ENCODE measurements around the gene CHGA. TPM values are rescaled to one million over a fixed set of nuclear protein-coding genes. Genes with fewer than 3 reads are reported as not detected.

Gene CHGA
- total RNA-seq, 6 experiments from 2014 or later, result 0.18 to 0.25 TPM; not detected in 4

DNA sequence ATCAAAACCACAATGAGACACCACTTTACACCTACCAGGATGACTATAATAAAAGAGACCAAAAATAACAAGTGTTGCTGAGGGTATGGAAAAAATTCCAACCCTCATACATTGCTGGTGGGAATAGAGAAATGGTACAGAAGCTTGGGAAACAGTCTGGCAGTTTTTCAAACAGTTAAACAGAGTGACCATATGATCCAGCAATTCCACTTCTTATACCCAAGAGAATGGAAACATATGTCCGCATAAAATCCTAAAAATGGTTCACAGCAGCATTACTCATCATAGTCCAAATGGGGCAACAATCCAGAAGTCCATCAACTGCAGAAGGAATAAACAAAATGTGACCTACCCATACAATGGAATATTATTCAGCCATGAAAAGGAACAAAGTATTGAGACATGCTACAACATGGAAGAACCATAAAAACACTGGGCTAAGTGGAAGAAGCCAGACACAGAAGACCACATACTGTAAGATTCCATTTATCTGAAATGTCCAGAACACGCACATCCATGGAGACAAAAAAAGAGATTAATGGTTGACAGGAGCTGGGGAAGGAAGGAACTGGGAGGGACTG, 44.5 kb downstream of the CHGA start:
- intact Hi-C loops (cut with DNase I), result no loop called here
- H3K27me3 ChIP-seq, result no peaks in the 10 kb centered on the region
- WGBS (ENCODE audit: insufficient coverage, low coverage, low lambda C conversion rate, missing lambda C conversion rate), result 95% methylated on average over 2 of the region's 2 CpGs

DNA sequence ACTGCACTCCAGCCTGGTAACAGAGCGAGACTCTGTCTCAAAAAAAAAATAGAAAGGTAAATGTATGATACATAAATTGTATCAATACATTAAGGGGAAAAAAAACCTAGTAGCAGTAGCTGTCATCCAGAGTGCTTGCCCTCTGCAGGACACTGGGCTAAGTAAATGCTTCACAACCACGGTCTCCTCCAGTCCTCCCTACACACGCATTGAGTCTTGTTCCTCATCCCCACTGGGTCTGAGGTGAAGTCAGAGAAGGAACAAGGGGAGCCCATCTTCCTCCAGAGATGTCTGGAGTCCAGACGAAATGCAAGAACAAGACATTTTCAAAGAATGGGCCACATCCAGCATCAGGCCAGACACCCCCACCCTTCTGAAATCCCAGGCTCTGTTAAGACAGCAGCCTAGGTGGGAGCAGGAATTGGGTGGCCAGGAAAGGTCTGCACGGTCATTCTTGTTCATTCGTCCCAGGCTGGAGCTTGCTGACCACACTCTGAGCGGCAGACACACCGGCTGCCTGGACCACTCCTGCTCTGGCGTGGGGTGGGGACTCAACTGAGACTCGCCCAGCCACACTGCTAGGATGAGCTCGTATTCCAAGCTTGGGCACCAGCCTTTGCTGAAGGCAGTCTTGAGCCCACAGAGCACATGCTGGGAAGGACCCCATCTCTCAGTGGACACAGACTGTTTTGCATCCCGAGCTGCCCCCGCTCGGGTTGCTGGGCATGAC, 45.5 kb downstream of the CHGA start:
- intact Hi-C loops (cut with DNase I), result no loop called here
- TF ChIP-seq, protein P1, sequence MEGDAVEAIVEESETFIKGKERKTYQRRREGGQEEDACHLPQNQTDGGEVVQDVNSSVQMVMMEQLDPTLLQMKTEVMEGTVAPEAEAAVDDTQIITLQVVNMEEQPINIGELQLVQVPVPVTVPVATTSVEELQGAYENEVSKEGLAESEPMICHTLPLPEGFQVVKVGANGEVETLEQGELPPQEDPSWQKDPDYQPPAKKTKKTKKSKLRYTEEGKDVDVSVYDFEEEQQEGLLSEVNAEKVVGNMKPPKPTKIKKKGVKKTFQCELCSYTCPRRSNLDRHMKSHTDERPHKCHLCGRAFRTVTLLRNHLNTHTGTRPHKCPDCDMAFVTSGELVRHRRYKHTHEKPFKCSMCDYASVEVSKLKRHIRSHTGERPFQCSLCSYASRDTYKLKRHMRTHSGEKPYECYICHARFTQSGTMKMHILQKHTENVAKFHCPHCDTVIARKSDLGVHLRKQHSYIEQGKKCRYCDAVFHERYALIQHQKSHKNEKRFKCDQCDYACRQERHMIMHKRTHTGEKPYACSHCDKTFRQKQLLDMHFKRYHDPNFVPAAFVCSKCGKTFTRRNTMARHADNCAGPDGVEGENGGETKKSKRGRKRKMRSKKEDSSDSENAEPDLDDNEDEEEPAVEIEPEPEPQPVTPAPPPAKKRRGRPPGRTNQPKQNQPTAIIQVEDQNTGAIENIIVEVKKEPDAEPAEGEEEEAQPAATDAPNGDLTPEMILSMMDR (IDR thresholded peaks at IDR 0.05), result no peak
- TF ChIP-seq POLR2A (IDR thresholded peaks at IDR 0.05), result no peak
- ATAC-seq (no peak), DNase-seq (peak in 1 of 3 donors; percentile 37)
- H3K4me1 ChIP-seq, result peaks cover 0 to 40% (median 18%) of the 10 kb centered on the region in 4 donors
- no peak overlapping the region for H3K27ac ChIP-seq
- H3K9me3 ChIP-seq, result no peaks in the 10 kb centered on the region
- no peaks in the 10 kb centered on the region for H3K36me3 ChIP-seq
- H3K27me3 ChIP-seq, result no peaks in the 10 kb centered on the region
- H3K4me3 ChIP-seq, result no peak overlapping the region
- 78% methylated on average over 4 of the region's 14 CpGs for WGBS (ENCODE audit: insufficient coverage, low coverage, low lambda C conversion rate, missing lambda C conversion rate)

More for the DNA sequence above, 44.5 kb downstream of the CHGA start:
- TF ChIP-seq, protein P1 (IDR thresholded peaks at IDR 0.05), result no peak
- TF ChIP-seq POLR2A (IDR thresholded peaks at IDR 0.05), result no peak
- H3K9me3 ChIP-seq, result no peaks in the 10 kb centered on the region
- peaks cover 0 to 38% (median 15%) of the 10 kb centered on the region in 4 donors for H3K4me1 ChIP-seq
- no peaks in the 10 kb centered on the region for H3K36me3 ChIP-seq
- no peak overlapping the region for H3K27ac ChIP-seq
- no peak overlapping the region for H3K4me3 ChIP-seq
- ATAC-seq, result no peak
- no peak for DNase-seq

DNA sequence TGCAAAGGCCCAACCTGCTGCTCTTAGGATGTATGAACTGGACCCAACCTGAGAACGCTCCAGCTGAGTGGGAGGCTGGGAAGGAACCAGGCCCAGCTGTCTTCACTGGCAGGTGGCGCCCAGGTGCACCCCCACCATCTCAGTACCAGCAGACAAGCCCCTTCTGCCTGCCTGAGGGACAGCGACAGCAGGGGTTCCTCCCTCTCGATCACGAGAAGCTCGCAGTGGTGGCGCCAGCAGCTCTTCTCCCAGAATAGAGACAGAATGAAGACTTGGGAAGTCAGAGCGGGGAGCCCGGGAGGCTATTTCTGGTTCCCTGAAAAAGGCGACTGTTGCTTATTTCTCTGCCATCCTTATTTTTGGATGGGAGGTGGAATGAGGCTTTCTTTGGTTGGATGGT, 46.5 kb downstream of the CHGA start:
- H3K27ac ChIP-seq, result peak overlapping the region in 2 of 3 donors; percentile 4 to 68
- 82% methylated on average over 3 of the region's 10 CpGs for WGBS (ENCODE audit: insufficient coverage, low coverage, low lambda C conversion rate, missing lambda C conversion rate)
- H3K27me3 ChIP-seq, result no peaks in the 10 kb centered on the region
- intact Hi-C loops (cut with DNase I), result no loop called here
- DNase-seq (peak in 1 of 3 donors; percentile 35), ATAC-seq (no peak)
- no peak overlapping the region for H3K4me3 ChIP-seq
- H3K4me1 ChIP-seq, result peaks cover 0 to 40% (median 16%) of the 10 kb centered on the region in 4 donors
- TF ChIP-seq POLR2A (IDR thresholded peaks at IDR 0.05), result no peak
- TF ChIP-seq, protein P1 (IDR thresholded peaks at IDR 0.05), result no peak
- no peaks in the 10 kb centered on the region for H3K9me3 ChIP-seq
- H3K36me3 ChIP-seq, result no peaks in the 10 kb centered on the region

DNA sequence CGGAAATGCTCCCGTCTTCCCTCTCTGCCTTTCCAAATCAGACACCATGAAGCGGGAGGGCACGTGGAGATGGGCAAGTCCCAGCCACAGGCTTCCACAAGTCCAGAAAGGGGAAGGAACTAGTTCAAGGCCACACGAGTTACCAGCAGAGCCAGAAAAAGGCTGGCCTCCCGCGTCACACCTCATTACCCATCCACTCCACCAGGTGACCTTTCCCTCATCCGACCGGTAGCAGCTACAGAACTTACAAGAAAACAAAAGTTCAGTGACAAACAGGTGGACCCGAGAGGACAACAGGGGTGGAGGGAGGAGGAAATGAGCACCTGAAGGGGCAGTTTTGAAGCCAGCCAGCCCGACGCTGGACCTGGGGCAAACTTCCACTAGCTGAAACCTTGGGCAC, 46.9 kb downstream of the CHGA start:
- H3K27me3 ChIP-seq, result no peaks in the 10 kb centered on the region
- intact Hi-C loops (cut with DNase I), result no loop called here
- ATAC-seq (peak; percentile 27 to 41 (median 30)), DNase-seq (peak; percentile 59 to 80 (median 80))
- H3K9me3 ChIP-seq, result no peaks in the 10 kb centered on the region
- no peak overlapping the region for H3K4me3 ChIP-seq
- H3K36me3 ChIP-seq, result no peaks in the 10 kb centered on the region
- peak overlapping the region in 2 of 3 donors; percentile 33 to 68 for H3K27ac ChIP-seq
- H3K4me1 ChIP-seq, result peaks cover 0 to 38% (median 14%) of the 10 kb centered on the region in 4 donors
- TF ChIP-seq POLR2A (IDR thresholded peaks at IDR 0.05), result no peak
- TF ChIP-seq, protein P1 (IDR thresholded peaks at IDR 0.05), result no peak
- 20% methylated on average over 9 of the region's 12 CpGs for WGBS (ENCODE audit: insufficient coverage, low coverage, low lambda C conversion rate, missing lambda C conversion rate)

All from right lobe of liver (tissue), 6 donors.